HT1080 (cell line): ENCODE measurements around the gene TM4SF1. TPM values are rescaled to one million over a fixed set of nuclear protein-coding genes. Genes with fewer than 3 reads are reported as not detected.

Experiments
- DNase-seq: peaks from one replicate; pipeline ENCODE4 v3.0.0-alpha.2; 2015; ENCODE audit warnings: low read depth
- polyA plus RNA-seq, 2 experiments: library from polyadenylated mRNA; depleted of rRNA; stranded (reverse); fragments of >200 nt; gene quantifications; 2 replicates each; pipeline ENCODE4 v1.2.3, GENCODE V29; 2015
- total RNA-seq: library from RNA; depleted of rRNA; stranded (reverse); fragments of >200 nt; shearing (Covaris generic); gene quantifications from 2 replicates; pipeline ENCODE4 v1.2.3, GENCODE V29; 2014; rRNA removed

Gene TM4SF1
- 508 and 543 TPM in 2 replicates for total RNA-seq
- 789 and 826 TPM in 2 replicates for polyA plus RNA-seq (2015; cell fraction: cytosol; rRNA removed)
- polyA plus RNA-seq (2015; cell fraction: nucleus; rRNA removed): 636 and 639 TPM in 2 replicates

- DNase-seq: peak; percentile 100
These were observed at the start of gene TM4SF1 for GRCh38 chr3:149377408-149378364. Gene TM4SF1, minus strand, starts transcription at chr3:149377649. Its CDS starts 102 bp downstream, at chr3:149377547.

- DNase-seq: no peak
These were observed 48.9 kb upstream of the TM4SF1 start for GRCh38 chr3:149426325-149426724.

GRCh38 chr3:149424918-149425317 lies 47.5 kb upstream of the TM4SF1 start:
- no peak for DNase-seq

GRCh38 chr3:149421764-149422163 lies 44.3 kb upstream of the TM4SF1 start:
- peak; percentile 36 for DNase-seq

- DNase-seq: no peak
These were observed 42.4 kb upstream of the TM4SF1 start for GRCh38 chr3:149419816-149420215.

GRCh38 chr3:149417727-149418126 lies 40.3 kb upstream of the TM4SF1 start:
- no peak for DNase-seq

- no peak for DNase-seq
These were observed 39.7 kb upstream of the TM4SF1 start for GRCh38 chr3:149417174-149417573.

- DNase-seq: peak; percentile 30
These were observed 38.0 kb upstream of the TM4SF1 start for GRCh38 chr3:149415484-149415883.

- no peak for DNase-seq
These were observed 37.2 kb upstream of the TM4SF1 start for GRCh38 chr3:149414557-149415231.

GRCh38 chr3:149411583-149411982 lies 34.1 kb upstream of the TM4SF1 start:
- DNase-seq: no peak

- DNase-seq: no peak
These were observed 31.9 kb upstream of the TM4SF1 start for GRCh38 chr3:149409351-149409750.

GRCh38 chr3:149407898-149408297 lies 30.4 kb upstream of the TM4SF1 start:
- DNase-seq: no peak

- DNase-seq: no peak
These were observed 28.8 kb upstream of the TM4SF1 start for GRCh38 chr3:149406244-149406752.

- DNase-seq: no peak
These were observed 26.0 kb upstream of the TM4SF1 start for GRCh38 chr3:149403443-149403842.

GRCh38 chr3:149402481-149402880 lies 25.0 kb upstream of the TM4SF1 start:
- no peak for DNase-seq

GRCh38 chr3:149401926-149402310 lies 24.5 kb upstream of the TM4SF1 start:
- peak; percentile 36 for DNase-seq

- DNase-seq: peak; percentile 72
These were observed 23.9 kb upstream of the TM4SF1 start for GRCh38 chr3:149401212-149401925.

- DNase-seq: no peak
These were observed 23.2 kb upstream of the TM4SF1 start for GRCh38 chr3:149400645-149401044.

- no peak for DNase-seq
These were observed 20.8 kb upstream of the TM4SF1 start for GRCh38 chr3:149398296-149398695.

GRCh38 chr3:149397528-149397927 lies 20.1 kb upstream of the TM4SF1 start:
- no peak for DNase-seq

GRCh38 chr3:149396476-149396875 lies 19.0 kb upstream of the TM4SF1 start:
- no peak for DNase-seq
